HepG2 (cell line): ENCODE results near the gene CEBPZOS. TPM values are rescaled to one million over a fixed set of nuclear protein-coding genes. Genes with fewer than 3 reads are reported as not detected.
A peak's percentile ranks its signal among the peaks of the same experiment; 100 is the strongest.

Experiments
- ATAC-seq: fragments of 200-7000 bp; cut with Tn5 transposase; 3 replicates; pipeline ENCODE4 v1.9.1; 2020; ENCODE audit warnings: mild to moderate bottlenecking, moderate library complexity
- BruUV-seq: library from RNA; stranded (reverse); fragments of 400-500 nt; replicated peaks from 2 replicates; lab custom pipeline; 2021; lab: Mats Ljungman, UMichigan
- CTCF ChIA-PET: fragments of 300-600 bp; formaldehyde crosslinking; extraction: SDS; loops from one replicate; lab custom pipeline; 2021; ENCODE audit warnings: low total read pairs, inconsistent platforms, low intra/inter-chr PET ratio; lab: Yijun Ruan, JAX
- POLR2A ChIA-PET: fragments of 350-600 bp; sonication (Branson Sonifier 250); formaldehyde crosslinking; loops from one replicate; lab custom pipeline; 2020; ENCODE audit warnings: antibody characterized with exemption, inconsistent platforms; lab: Yijun Ruan, JAX
- DNase-seq: peaks from one replicate; pipeline ENCODE4 v3.0.0-alpha.2; 2015; ENCODE audit warnings: low spot score
- FAIRE-seq: peaks from 3 replicates; lab custom pipeline; 2011; peaks lifted over from hg19 to GRCh38; lab: Jason Lieb, UNC
- H2AFZ ChIP-seq: one replicate; pipeline ENCODE4 v1.6.1; 2011; ENCODE audit warnings: low read length, inconsistent platforms
- H3K27ac ChIP-seq: fragments of 300-600 bp; 3 replicates; pipeline ENCODE4 v1.8.0; 2011; ENCODE audit warnings: mixed run types, mild to moderate bottlenecking, mixed read lengths, low read length, inconsistent platforms; ENCODE audit not compliant: insufficient read depth; ENCODE audit errors: extremely low read length
- H3K27me3 ChIP-seq, 2 experiments: fragments of 200-600 bp in 1 of 2; 2 replicates in 1 of 2; 3 replicates in 1 of 2; pipeline versions ENCODE4 v1.6.0 to v1.8.0; 2011; ENCODE audit warnings: low read length in 2 of 2, mild to moderate bottlenecking in 2 of 2, moderate library complexity in 2 of 2, inconsistent platforms in 1 of 2; ENCODE audit not compliant: insufficient read depth in 2 of 2, control insufficient read depth in 1 of 2
- H3K36me3 ChIP-seq, 2 experiments: fragments of 200-600 bp in 1 of 2; replicated peaks in 1 of 2; 2 replicates in 1 of 2; 3 replicates in 1 of 2; pipeline versions ENCODE4 v1.5.1 to v1.8.0; 2011; ENCODE audit warnings: low read length in 2 of 2, inconsistent platforms in 1 of 2; ENCODE audit not compliant: insufficient read depth in 2 of 2, control insufficient read depth in 1 of 2
- H3K4me1 ChIP-seq: 2 replicates; pipeline ENCODE4 v1.5.1; 2012; ENCODE audit warnings: low read length, inconsistent platforms; ENCODE audit not compliant: insufficient read depth
- H3K4me2 ChIP-seq: 2 replicates; pipeline ENCODE4 v1.6.0; 2011; ENCODE audit warnings: low read depth, low read length, inconsistent platforms
- H3K4me3 ChIP-seq, 3 experiments: fragments of 200-600 bp in 1 of 3; sonication (generic), shearing (Covaris generic) in 1 of 3; replicated peaks in 1 of 3; 2 replicates each; pipeline ENCODE4 v1.5.1; 2011 to 2016; ENCODE audit warnings: low read length in 3 of 3, inconsistent platforms in 2 of 3, low read depth in 2 of 3, mild to moderate bottlenecking in 2 of 3, control low read depth in 1 of 3, mixed read lengths in 1 of 3; ENCODE audit not compliant: insufficient read depth in 1 of 3
- H3K79me2 ChIP-seq: one replicate; pipeline ENCODE4 v1.6.1; 2011; ENCODE audit warnings: low read length, inconsistent platforms; ENCODE audit not compliant: insufficient read depth
- H3K9ac ChIP-seq: 2 replicates; pipeline ENCODE4 v1.6.0; 2011; ENCODE audit warnings: mild to moderate bottlenecking, low read depth, low read length, inconsistent platforms; ENCODE audit not compliant: insufficient read depth
- H3K9me3 ChIP-seq: 2 replicates; pipeline ENCODE4 v1.5.1; 2012; ENCODE audit warnings: mild to moderate bottlenecking, low read length
- H4K20me1 ChIP-seq: 2 replicates; pipeline ENCODE4 v1.6.0; 2011; ENCODE audit warnings: inconsistent platforms, mild to moderate bottlenecking, low read length, moderate library complexity; ENCODE audit not compliant: insufficient read depth
- ETS1 ChIP-seq: sonication (generic); formaldehyde crosslinking; IDR thresholded peaks from 2 replicates; pipeline ENCODE4 v1.4.0; 2020; ENCODE audit warnings: missing genetic modification reagents
- GZF1 ChIP-seq: sonication (generic); formaldehyde crosslinking; IDR thresholded peaks from 2 replicates; pipeline ENCODE4 v1.5.1; 2020; ENCODE audit warnings: mild to moderate bottlenecking, missing genetic modification reagents
- MIXL1 ChIP-seq: IDR thresholded peaks from 2 replicates; pipeline ENCODE4 v1.6.1; 2016
- RBAK ChIP-seq: sonication (generic); formaldehyde crosslinking; IDR thresholded peaks from 2 replicates; pipeline ENCODE4 v1.5.1; 2020; ENCODE audit warnings: mild to moderate bottlenecking, missing genetic modification reagents
- ZNF17 ChIP-seq: sonication (generic); formaldehyde crosslinking; IDR thresholded peaks from 2 replicates; pipeline ENCODE4 v1.5.0; 2020; ENCODE audit warnings: mild to moderate bottlenecking, missing genetic modification reagents
- ZNF446 ChIP-seq: sonication (generic); formaldehyde crosslinking; IDR thresholded peaks from 2 replicates; pipeline ENCODE4 v1.5.0; 2020; ENCODE audit warnings: mild to moderate bottlenecking, missing genetic modification reagents
- ZNF572 ChIP-seq: sonication (generic); formaldehyde crosslinking; IDR thresholded peaks from 2 replicates; pipeline ENCODE4 v1.5.1; 2020; ENCODE audit warnings: mild to moderate bottlenecking, missing genetic modification reagents
- WGBS: methylation state at CpG from one replicate; pipeline ENCODE4 v1.1.6; 2017; ENCODE audit warnings: low lambda C conversion rate; 5-methylcytosine and 5-hydroxymethylcytosine counted together
- in situ Hi-C: cut with HindIII; loops from 2 replicates; pipeline ENCODE4 v1.10.0; 2017; ENCODE audit warnings: low pct_unique_long_range_greater_than_20kb; ENCODE audit not compliant: extremely low pct_ligation_motif_present
- intact Hi-C: fragments of 100-400 bp; cut with micrococcal nuclease; formaldehyde crosslinking; loops from one replicate; pipeline ENCODE4 v1.10.0; 2022; ENCODE audit not compliant: unreplicated experiment
- polyA plus RNA-seq, 8 experiments: library from polyadenylated mRNA; depleted of rRNA in 3 of 8; stranded (reverse) in 7 of 8; unstranded in 1 of 8; fragments of >200 nt; fragmentation: Illumina TruSeq in 4 of 8; extraction: Trizol in 4 of 8; gene quantifications; 2 replicates each; pipeline versions ENCODE4 v1.2.1 to v1.2.3, GENCODE V29; 2011 to 2016; ENCODE audit warnings: low read depth in 4 of 8, missing spikeins in 1 of 8, mixed read lengths in 1 of 8; ENCODE audit not compliant: insufficient read depth in 1 of 8
- total RNA-seq, 5 experiments: library from RNA; depleted of rRNA; stranded (reverse); fragments of >200 nt; fragmentation: Illumina TruSeq; extraction: Trizol; gene quantifications; 2 replicates each; pipeline ENCODE4 v1.2.3, GENCODE V29; 2016; ENCODE audit warnings: low read depth in 1 of 5
- TF ChIP-seq, protein P1 (sequence below): sonication (generic); formaldehyde crosslinking; IDR thresholded peaks from 2 replicates; pipeline ENCODE4 v1.9.0; 2022; ENCODE audit warnings: low read depth, missing genetic modification reagents
- TF ChIP-seq, protein P2 (sequence below): sonication (generic); formaldehyde crosslinking; IDR thresholded peaks from 2 replicates; pipeline ENCODE4 v1.9.0; 2021; ENCODE audit warnings: mild to moderate bottlenecking, missing genetic modification reagents

CEBPZOS gene
- total and polyA plus RNA-seq, 2 of the 13 experiments (the other 11 are each of a cell fraction or from before 2014, with no cell fraction given), result 18.6 to 44.7 TPM

DNA sequence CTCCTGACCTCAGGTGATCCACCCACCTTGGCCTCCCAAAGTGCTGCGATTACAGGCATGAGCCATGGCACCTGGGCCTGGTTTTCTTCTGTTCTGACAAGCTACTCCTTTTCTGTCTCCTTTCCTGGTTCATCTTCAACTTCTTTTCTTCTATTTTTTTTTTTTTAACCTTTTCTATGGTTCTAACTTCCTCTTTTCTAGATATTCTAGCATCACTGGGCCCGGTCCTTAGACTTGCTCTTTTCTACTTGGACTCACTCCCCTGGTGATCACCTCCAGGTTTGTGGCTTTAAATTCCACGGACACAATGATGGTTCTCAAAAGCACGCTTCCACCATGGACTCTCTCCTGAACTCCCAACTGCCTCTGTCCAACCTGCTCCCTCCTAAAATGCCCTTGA, 41.5 kb upstream of the CEBPZOS start (continued):
- no peak for TF ChIP-seq ETS1
- no peak for TF ChIP-seq RBAK (CRISPR knock-in tag)
- TF ChIP-seq ZNF446 (CRISPR knock-in tag), result no peak
- TF ChIP-seq ZNF572, result no peak
- TF ChIP-seq MIXL1, result no peak
- TF ChIP-seq, protein P1, sequence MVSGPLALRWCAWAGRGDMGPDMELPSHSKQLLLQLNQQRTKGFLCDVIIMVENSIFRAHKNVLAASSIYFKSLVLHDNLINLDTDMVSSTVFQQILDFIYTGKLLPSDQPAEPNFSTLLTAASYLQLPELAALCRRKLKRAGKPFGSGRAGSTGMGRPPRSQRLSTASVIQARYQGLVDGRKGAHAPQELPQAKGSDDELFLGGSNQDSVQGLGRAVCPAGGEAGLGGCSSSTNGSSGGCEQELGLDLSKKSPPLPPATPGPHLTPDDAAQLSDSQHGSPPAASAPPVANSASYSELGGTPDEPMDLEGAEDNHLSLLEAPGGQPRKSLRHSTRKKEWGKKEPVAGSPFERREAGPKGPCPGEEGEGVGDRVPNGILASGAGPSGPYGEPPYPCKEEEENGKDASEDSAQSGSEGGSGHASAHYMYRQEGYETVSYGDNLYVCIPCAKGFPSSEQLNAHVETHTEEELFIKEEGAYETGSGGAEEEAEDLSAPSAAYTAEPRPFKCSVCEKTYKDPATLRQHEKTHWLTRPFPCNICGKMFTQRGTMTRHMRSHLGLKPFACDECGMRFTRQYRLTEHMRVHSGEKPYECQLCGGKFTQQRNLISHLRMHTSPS (CRISPR knock-in tag), result no peak
- no peak for TF ChIP-seq GZF1 (CRISPR knock-in tag)
- TF ChIP-seq, all 625 proteins: peak for 0

- peaks cover 42% of the 10 kb centered on the region for H3K79me2 ChIP-seq
- peak; percentile 56 for ATAC-seq
- peaks cover 53% of the 10 kb centered on the region for H3K4me1 ChIP-seq
- H3K27ac ChIP-seq, result peak overlapping the region; percentile 74
- H3K27me3 ChIP-seq, result no peaks in the 10 kb centered on the region; a peak in 1 of 5 replicates
- ChIA-PET CTCF (no interaction called here), POLR2A (interaction anchor here (0.5 to 2.8 kb wide), 9 partner anchors 9 to 1595 kb away, joined by 3 to 12 read pairs (median 3); partner anchors contain the start of genes CEBPZ, CEBPZOS, NDUFAF7 and SRSF7)
- peak overlapping the region; percentile 88 for H3K9ac ChIP-seq
- peak overlapping the region; percentile 89 to 98 (median 94) for H3K4me3 ChIP-seq
- H3K36me3 ChIP-seq, result no peaks in the 10 kb centered on the region
- in situ Hi-C loops, result loop anchor here (5.0 to 25.0 kb wide), 2 partner anchors 71 to 731 kb away; no protein-coding TSS in a partner anchor
- FAIRE-seq, result no peak
- DNase-seq, result peak; percentile 42
- H4K20me1 ChIP-seq, result no peaks in the 10 kb centered on the region
- intact Hi-C loops, result loop anchor here (2.0 kb wide), 1 partner anchor 41 kb away; the partner anchor contains the start of gene CEBPZOS
- peak overlapping the region; percentile 61 for H2AFZ ChIP-seq
- H3K4me2 ChIP-seq, result peak overlapping the region; percentile 92
- no peaks in the 10 kb centered on the region for H3K9me3 ChIP-seq
- BruUV-seq, result no TSS peak
- WGBS, result 1% methylated on average over 16 of the region's 27 CpGs
- TF ChIP-seq ZNF17 (CRISPR knock-in tag), result no peak
- TF ChIP-seq, protein P2, sequence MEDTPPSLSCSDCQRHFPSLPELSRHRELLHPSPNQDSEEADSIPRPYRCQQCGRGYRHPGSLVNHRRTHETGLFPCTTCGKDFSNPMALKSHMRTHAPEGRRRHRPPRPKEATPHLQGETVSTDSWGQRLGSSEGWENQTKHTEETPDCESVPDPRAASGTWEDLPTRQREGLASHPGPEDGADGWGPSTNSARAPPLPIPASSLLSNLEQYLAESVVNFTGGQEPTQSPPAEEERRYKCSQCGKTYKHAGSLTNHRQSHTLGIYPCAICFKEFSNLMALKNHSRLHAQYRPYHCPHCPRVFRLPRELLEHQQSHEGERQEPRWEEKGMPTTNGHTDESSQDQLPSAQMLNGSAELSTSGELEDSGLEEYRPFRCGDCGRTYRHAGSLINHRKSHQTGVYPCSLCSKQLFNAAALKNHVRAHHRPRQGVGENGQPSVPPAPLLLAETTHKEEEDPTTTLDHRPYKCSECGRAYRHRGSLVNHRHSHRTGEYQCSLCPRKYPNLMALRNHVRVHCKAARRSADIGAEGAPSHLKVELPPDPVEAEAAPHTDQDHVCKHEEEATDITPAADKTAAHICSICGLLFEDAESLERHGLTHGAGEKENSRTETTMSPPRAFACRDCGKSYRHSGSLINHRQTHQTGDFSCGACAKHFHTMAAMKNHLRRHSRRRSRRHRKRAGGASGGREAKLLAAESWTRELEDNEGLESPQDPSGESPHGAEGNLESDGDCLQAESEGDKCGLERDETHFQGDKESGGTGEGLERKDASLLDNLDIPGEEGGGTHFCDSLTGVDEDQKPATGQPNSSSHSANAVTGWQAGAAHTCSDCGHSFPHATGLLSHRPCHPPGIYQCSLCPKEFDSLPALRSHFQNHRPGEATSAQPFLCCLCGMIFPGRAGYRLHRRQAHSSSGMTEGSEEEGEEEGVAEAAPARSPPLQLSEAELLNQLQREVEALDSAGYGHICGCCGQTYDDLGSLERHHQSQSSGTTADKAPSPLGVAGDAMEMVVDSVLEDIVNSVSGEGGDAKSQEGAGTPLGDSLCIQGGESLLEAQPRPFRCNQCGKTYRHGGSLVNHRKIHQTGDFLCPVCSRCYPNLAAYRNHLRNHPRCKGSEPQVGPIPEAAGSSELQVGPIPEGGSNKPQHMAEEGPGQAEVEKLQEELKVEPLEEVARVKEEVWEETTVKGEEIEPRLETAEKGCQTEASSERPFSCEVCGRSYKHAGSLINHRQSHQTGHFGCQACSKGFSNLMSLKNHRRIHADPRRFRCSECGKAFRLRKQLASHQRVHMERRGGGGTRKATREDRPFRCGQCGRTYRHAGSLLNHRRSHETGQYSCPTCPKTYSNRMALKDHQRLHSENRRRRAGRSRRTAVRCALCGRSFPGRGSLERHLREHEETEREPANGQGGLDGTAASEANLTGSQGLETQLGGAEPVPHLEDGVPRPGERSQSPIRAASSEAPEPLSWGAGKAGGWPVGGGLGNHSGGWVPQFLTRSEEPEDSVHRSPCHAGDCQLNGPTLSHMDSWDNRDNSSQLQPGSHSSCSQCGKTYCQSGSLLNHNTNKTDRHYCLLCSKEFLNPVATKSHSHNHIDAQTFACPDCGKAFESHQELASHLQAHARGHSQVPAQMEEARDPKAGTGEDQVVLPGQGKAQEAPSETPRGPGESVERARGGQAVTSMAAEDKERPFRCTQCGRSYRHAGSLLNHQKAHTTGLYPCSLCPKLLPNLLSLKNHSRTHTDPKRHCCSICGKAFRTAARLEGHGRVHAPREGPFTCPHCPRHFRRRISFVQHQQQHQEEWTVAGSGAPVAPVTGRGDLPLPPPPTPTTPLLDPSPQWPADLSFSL, result peak; percentile 16; the same call in 1 of the 2 replicates
Measured at GRCh38 chr2:37156071-37156856, 40.0 kb upstream of the CEBPZOS start.
